ENCODE measurements around the gene ZNF525. TPM values are rescaled to one million over a fixed set of nuclear protein-coding genes. Genes with fewer than 3 reads are reported as not detected.
"Not testable (repeated sequence)": the region's sequence is repeated elsewhere in the genome, so short reads cannot be mapped to it uniquely, and the experiment has no call there.

The ZNF525 gene
- polyA plus RNA-seq, 1 of the 3 experiments (the other 2 are of a cell fraction): 2.5 TPM

GRCh38 chr19:53333463-53334449, 31.7 kb upstream of the ZNF525 start, which contains the start of gene ZNF845:
Gene ZNF845, plus strand, starts transcription at chr19:53333749. Its CDS starts 7,559 bp downstream, at chr19:53341308.
- Histone ChIP-seq H3K9ac (peak within 1 kb of the TSS; percentile 76), H3K27ac (ENCODE audit: low read depth in 2 of 2, low read length in 1 of 2) (peak within 1 kb of the TSS; percentile 56 to 57), H3K27me3 (ENCODE audit: insufficient read depth) (no peaks in the 10 kb centered on the region), H3K79me2 (ENCODE audit: insufficient read depth) (peaks cover 21% of the 10 kb centered on the region), H3K36me3 (replicated peaks in 1 of 2; ENCODE audit: control insufficient read depth in 1 of 2, insufficient read depth in 2 of 2, low read length in 1 of 2) (no peaks in the 10 kb centered on the region), H2AFZ (ENCODE audit: low read depth) (peak within 1 kb of the TSS; percentile 97), H3F3A (replicated peaks; ENCODE audit: insufficient read depth) (peaks cover 5% of the 10 kb centered on the region), H3K9me2 (no peaks in the 10 kb centered on the region), H3K4me1 (ENCODE audit: control insufficient read depth in 1 of 2, insufficient read depth in 2 of 2, low read depth in 1 of 2, low read length in 1 of 2) (no peaks in the 10 kb centered on the region; a peak in 1 of 4 replicates), H4K20me1 (ENCODE audit: insufficient read depth) (no peaks in the 10 kb centered on the region), H3K4me3 (ENCODE audit: low read depth in 2 of 2, low read length in 1 of 2) (peak within 1 kb of the TSS; percentile 73 to 91), H3K9me3 (no peaks in the 10 kb centered on the region), H3K4me2 (peak within 1 kb of the TSS; percentile 91)
- ChIA-PET CTCF (interaction anchor here (1.3 to 1.8 kb wide), 2 partner anchors 25 to 138 kb away, joined by 3 to 5 read pairs; no protein-coding TSS in a partner anchor), POLR2A (interaction anchor here (0.7 kb wide), 1 partner anchor 38 kb away, joined by 3 read pairs; no protein-coding TSS in a partner anchor)
- DNase-seq: peak; percentile 91
- 0% methylated on average over 38 of the region's 61 CpGs for WGBS (ENCODE audit: low lambda C conversion rate)
- peak; percentile 42 for TF ChIP-seq MAX (IDR thresholded peaks at IDR 0.05; ENCODE audit: low read depth)
- peak; percentile 77 for TF ChIP-seq NRF1 (IDR thresholded peaks at IDR 0.05; ENCODE audit: low read depth, low read length)
- no peak for TF ChIP-seq RFX5 (IDR thresholded peaks at IDR 0.05; ENCODE audit: low read length)
- TF ChIP-seq USF2 (IDR thresholded peaks at IDR 0.05; ENCODE audit: borderline replicate concordance, low read depth, low read length): no peak
- TF ChIP-seq MXI1 (IDR thresholded peaks at IDR 0.05; ENCODE audit: low read depth, low read length): peak; percentile 60; the same call in 1 of the 2 replicates
- no peak for TF ChIP-seq TCF12 (IDR thresholded peaks at IDR 0.05)
- TF ChIP-seq ELF1 (IDR thresholded peaks at IDR 0.05): peak; percentile 98
- no peak for TF ChIP-seq RCOR1 (IDR thresholded peaks at IDR 0.05; ENCODE audit: low read length)
- TF ChIP-seq POLR2AphosphoS5 (IDR thresholded peaks at IDR 0.05; ENCODE audit: low read depth, low read length): peak; percentile 86
- TF ChIP-seq TAF1 (IDR thresholded peaks at IDR 0.05; ENCODE audit: borderline replicate concordance, low read depth, low read length): peak; percentile 42
- TF ChIP-seq FOXJ3 (CRISPR knock-in tag; IDR thresholded peaks at IDR 0.05): no peak
- peak; percentile 53; the same call in 1 of the 2 replicates for TF ChIP-seq GABPA (IDR thresholded peaks at IDR 0.05; ENCODE audit: low read depth)
- 0 out of 2 replicates have a peak, but pooled peaks have one; percentile 67 for TF ChIP-seq SIN3A (IDR thresholded peaks at IDR 0.05; ENCODE audit: borderline replicate concordance, low read depth, low read length)
- TF ChIP-seq SMC3 (IDR thresholded peaks at IDR 0.05; ENCODE audit: low read depth, low read length): no peak

GRCh38 chr19:53344403-53344802, 21.1 kb upstream of the ZNF525 start:
- H3K4me3 ChIP-seq (ENCODE audit: low read depth in 2 of 2, low read length in 1 of 2); H3K9me2 ChIP-seq; H3F3A ChIP-seq (replicated peaks; ENCODE audit: insufficient read depth); DNase-seq; H3K4me1 ChIP-seq (ENCODE audit: control insufficient read depth in 1 of 2, insufficient read depth in 2 of 2, low read depth in 1 of 2, low read length in 1 of 2); H3K27ac ChIP-seq (ENCODE audit: low read depth in 2 of 2, low read length in 1 of 2); H3K9ac ChIP-seq; H2AFZ ChIP-seq (ENCODE audit: low read depth); H3K9me3 ChIP-seq; POLR2A ChIA-PET; H3K27me3 ChIP-seq (ENCODE audit: insufficient read depth); H3K79me2 ChIP-seq (ENCODE audit: insufficient read depth); CTCF ChIA-PET; H4K20me1 ChIP-seq (ENCODE audit: insufficient read depth); H3K4me2 ChIP-seq: not testable (repeated sequence)
- peaks cover 9 to 81% of the 10 kb centered on the region in 2 experiments for H3K36me3 ChIP-seq (replicated peaks in 1 of 2; ENCODE audit: control insufficient read depth in 1 of 2, insufficient read depth in 2 of 2, low read length in 1 of 2)
- WGBS (ENCODE audit: low lambda C conversion rate): 98% methylated on average over 4 of the region's 4 CpGs
